Fibroblast of skin of right biceps (primary cell): ENCODE results near the gene GALR1.

Source experiments
- DNase-seq: peaks from one replicate; pipeline ENCODE4 v3.0.0-alpha.2; 2013

Gene GALR1

GRCh38 chr18:77323640-77324299 is 74.1 kb downstream of the GALR1 start:
- DNase-seq, result no peak
